Right lobe of liver (tissue), 4 donors: Measurements from ENCODE around the gene POLN.
"Not testable (repeated sequence)": the region's sequence is repeated elsewhere in the genome, so short reads cannot be mapped to it uniquely, and the experiment has no call there.

Source experiments
- CTCF ChIP-seq, 4 donors: fragments of 200-600 bp in 3 of 4; fragments of 450-650 bp in 1 of 4; IDR thresholded peaks; one replicate each; pipeline versions ENCODE4 v1.5.1 to v1.8.0; 2016 to 2022; ENCODE audit warnings: antibody characterized with exemption in 4 of 4, mild to moderate bottlenecking in 2 of 4
- POLR2A ChIP-seq: fragments of 450-650 bp; IDR thresholded peaks from one replicate; pipeline ENCODE4 v1.6.1; 2017; ENCODE audit warnings: antibody characterized with exemption, mild to moderate bottlenecking
- donor health status: DM: no; HTN: no; CAD: no.
- donor health status: DM: no; HTN: no; CAD: no.
- donor health status: DM: no; HTN: yes; CAD: no.

GRCh38 chr4:2221378-2221777 is 20.5 kb downstream of the POLN start:
- not testable (repeated sequence) for TF ChIP-seq POLR2A; CTCF (IDR thresholded peaks at IDR 0.05)
